DMS 273 (cell line): ENCODE measurements around the gene GOLPH3.
"Not testable (repeated sequence)": the region's sequence is repeated elsewhere in the genome, so short reads cannot be mapped to it uniquely, and the experiment has no call there.

Experiments
- DNase-seq: peaks from one replicate; lab custom pipeline; 2025; ENCODE audit not compliant: unreplicated experiment; lab: John Stamatoyannopoulos, UW

GOLPH3 gene

DNA sequence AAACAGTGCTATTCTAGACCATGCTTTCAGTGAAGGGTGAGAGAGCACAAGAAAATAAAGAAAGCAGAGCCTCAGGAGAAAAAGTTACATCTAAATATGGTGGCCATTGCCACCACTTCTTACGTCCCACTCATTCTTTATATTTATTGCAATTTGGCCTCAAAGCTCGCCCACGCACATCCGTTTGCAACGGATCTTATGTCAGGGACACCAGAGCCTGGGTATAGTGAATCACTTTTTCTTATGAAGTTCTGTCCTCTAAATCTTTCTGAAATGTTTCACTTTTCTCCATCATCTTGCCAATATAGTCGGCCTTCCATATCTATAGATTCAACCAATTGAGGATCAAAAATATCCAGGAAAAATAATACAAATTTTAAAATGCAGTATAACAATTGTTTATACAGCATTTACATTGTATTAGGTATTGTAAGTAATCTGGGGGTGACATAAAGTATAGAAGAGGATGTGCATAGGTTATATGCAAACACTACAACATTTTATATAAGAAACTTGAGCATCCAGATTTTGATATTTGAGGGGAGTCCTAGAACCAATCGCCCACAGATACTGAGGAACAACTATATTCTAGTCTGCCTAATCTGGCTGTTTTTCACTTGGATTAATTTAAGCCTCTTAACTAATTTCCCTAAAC is 35.2 kb downstream of the GOLPH3 start:
- DNase-seq, result no peak

GRCh38 chr5:32136342-32136741 is 37.8 kb downstream of the GOLPH3 start:
- no peak for DNase-seq

DNA sequence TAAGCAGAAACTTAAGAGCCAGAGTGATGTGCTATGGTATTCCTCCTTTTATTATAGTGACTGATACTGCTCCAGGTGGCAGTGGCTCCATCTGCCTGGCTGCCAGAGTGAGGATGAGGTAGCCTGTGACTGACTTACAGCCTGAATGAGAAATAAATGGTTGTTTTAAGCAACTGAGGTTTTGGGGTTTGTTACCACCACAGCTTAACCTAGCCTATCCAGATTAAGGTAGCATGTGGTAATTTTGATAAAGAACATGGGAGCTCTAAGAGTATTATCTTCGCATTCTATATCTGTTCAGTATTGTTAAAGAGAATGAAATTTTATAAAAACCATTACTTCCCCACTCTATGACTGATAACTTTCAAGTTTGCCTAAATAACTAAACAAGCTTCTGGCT is 39.0 kb downstream of the GOLPH3 start:
- no peak for DNase-seq

- no peak for DNase-seq
Measured at GRCh38 chr5:32132757-32133156, 41.4 kb downstream of the GOLPH3 start.

DNA sequence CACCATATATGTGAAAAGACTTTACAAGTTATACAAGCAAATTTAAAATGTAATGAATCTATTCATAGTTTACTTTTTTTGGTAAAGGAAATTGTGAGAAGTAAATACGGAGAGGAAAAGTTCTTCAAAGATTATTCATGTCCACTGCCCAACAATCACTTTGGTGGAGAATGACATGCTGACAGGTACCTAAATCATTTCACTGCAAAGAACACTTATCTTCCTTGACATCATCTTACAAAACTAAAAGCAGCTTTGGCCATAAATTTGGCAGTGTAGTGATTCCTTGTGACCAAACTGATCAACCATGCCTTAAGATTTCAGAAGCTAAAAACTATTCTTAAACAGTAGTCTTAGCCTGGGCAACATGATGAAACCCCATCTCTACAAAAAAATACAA is 42.5 kb downstream of the GOLPH3 start:
- DNase-seq, result no peak

DNA sequence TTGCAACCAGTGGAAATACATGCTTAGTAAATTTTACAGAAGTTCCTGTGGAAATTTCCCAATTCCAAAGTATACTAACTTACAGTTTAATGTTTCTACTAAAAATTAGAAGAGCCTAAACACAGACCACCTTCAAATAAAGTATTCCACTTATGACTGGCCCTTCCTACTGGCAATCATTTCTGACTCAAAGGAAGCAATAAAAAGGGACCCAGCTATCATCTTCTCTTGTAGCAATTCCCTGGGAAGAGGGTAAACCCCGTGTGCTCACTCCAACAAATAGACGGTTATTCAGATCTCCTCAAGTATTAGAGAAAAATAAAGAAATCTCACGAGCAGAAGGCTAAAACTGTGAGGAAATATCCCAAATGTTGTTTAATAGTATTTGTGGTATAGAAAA is 43.3 kb downstream of the GOLPH3 start:
- DNase-seq, result no peak

DNA sequence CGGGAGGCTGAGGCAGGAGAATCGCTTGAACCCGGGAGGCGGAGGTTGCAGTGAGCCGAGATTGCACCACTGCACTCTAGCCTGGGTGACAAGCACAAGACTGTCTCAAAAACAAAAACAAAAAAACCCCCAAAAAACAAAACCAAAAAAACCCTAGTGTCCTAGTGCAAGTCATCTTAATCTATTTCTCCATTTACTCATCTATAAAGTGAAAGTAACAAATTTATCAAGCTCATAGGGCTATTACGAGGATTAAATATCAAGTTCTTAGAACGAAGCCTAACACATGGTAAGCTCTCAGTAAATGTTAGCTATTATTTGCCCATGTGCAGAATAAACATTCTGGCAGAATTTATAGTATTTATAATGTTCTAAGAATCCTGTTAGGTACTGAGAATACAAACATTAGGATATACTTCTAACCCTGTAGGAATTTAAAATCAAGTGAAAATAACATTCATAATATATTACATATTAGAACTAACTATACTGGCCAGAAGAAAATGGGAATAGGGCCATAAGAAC is 45.0 kb downstream of the GOLPH3 start:
- no peak for DNase-seq

GRCh38 chr5:32127711-32128110 is 46.4 kb downstream of the GOLPH3 start:
- no peak for DNase-seq

GRCh38 chr5:32126691-32127090 is 47.4 kb downstream of the GOLPH3 start:
- no peak for DNase-seq

- no peak for DNase-seq
Measured at GRCh38 chr5:32123889-32124676, 50.0 kb downstream of the GOLPH3 start.

- DNase-seq, result no peak
Measured at GRCh38 chr5:32123058-32123805, 50.9 kb downstream of the GOLPH3 start.

- DNase-seq, result not testable (repeated sequence)
Measured at GRCh38 chr5:32118922-32119321, 55.2 kb downstream of the GOLPH3 start.

DNA sequence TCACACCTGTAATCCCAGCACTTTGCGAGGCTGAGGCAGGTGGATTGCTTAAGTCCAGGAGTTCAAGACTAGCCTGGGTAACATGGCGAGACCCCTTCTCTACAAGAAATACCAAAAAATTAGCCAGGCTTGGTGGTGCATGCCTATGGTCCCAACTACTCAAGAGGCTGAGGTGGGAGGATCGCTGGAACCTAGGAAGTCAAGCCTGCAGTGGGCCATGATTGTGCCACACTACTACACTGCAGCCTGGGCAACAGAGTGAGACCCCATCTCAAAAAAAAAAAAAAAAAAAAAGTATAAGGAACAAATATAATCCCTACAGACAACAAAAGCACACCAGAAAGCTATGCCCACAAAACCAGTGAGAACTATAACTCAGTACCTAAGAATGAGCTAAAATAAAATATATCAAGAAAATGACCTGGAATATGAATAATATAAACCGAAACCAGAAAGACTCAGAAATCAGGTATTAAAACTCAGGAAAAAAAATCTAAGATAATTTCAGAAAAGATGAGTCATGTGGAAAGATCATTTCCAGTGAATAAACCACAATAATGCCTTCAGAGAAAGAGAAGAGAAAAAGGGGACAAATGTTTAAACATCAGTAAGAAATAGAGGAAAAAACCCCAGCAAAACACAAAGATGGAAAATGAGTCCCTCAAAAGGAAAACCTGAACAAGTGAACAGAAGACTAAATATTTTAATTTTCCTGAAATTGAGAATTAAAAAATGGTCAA is 57.4 kb downstream of the GOLPH3 start:
- no peak for DNase-seq

DNA sequence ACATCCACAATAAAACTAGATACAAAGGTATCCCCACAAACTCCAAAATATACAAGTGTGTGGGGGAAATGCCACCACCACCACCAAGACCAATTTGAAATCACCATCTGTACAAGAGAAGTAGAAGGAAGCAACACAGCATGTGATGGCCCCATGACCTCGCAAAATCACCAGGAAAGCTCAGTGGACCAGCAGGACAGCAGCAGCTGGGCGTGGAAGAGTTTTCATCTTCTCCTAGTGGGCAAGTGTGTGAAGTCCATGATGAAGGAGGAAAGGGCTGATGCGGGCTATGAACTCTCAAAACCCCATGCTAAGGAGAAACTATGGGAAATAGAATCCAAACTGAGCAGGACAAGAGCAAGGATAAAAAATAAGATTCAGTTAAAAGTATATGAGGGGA is 58.1 kb downstream of the GOLPH3 start:
- DNase-seq, result peak; percentile 51

DNA sequence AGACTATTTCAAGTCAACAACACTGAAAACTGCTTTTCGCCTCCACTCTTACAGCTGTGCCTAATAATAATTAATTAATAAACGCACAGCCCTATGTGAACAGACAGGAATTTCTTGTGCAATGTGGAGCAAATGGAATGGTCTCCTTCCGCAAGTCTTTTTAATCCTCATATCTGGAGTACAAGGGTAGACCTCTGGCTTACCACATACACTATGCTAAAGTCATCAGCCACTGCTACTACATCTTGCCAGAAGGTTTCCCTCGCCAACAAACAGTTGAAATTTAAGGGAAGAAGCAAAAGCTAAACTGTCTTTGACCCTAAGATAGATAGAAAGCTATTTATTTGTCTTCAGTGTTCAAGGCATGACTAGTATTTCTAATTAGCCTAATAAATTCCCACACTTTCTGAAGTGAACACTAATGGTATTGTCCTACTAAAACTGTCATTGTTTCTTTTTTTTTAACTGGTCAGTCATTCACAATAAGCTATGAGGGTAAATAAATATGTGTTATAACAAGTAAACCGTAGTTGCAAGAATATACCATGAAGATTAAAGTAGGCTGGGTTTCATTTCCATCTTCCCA is 63.9 kb downstream of the GOLPH3 start:
- DNase-seq, result no peak

GRCh38 chr5:32109236-32109635 is 64.9 kb downstream of the GOLPH3 start:
- DNase-seq, result no peak

DNA sequence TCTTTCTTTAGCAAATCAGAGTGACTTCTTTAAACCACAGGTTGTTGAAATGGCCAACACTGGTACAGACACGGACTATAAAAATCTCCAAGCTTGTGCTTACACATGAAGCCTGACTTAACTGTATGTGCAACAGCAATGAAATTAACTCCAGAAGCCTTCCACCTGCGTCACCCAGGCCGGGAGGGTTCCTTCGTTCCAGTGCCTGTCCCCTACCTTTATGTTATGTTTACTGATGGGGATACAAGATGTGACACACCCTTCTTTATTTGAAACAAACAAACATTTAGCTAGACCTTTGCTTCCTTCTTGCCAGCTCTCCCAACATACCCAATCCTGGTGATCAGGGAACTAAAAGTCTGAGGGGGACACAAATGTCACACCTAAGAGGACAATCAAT is 66.0 kb downstream of the GOLPH3 start:
- no peak for DNase-seq

DNA sequence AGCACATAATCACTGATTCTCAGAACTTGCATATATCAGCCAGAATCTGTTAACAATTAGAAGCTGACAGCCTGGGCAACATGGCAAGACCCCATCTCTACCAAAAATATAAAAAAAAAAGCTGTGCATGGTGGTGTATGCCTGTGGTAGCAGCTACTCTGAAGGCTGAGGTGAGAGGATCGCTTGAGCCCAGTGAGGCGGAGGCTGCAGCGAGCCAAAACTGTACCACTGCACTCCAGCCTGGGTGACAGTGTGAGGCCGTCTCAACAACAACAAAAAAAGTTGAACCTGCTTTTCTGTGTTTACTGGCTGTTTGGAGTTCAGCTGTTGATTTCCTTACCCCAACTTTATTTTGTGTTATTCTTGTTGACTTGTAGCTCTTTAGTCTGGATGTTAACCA is 66.8 kb downstream of the GOLPH3 start:
- DNase-seq, result no peak

DNA sequence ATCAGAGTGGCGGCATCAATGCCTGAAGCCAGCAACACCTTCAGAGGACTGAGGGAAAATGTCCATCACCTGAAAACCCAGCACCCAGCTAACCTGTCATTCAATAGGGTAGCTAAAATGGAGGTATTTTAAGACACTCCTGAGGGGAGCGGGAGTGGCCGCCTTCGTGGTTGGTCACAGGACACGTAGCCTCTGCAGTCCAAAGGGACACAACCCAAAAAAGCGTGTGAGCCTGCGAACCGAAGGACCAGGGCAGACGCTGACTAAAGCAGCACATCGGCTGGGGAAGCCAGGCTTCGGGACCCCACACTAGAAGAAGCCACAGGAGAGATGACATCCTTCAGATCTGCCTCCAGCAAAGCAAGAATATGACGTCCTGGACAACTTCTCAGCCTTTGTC is 70.6 kb downstream of the GOLPH3 start:
- DNase-seq, result no peak

DNA sequence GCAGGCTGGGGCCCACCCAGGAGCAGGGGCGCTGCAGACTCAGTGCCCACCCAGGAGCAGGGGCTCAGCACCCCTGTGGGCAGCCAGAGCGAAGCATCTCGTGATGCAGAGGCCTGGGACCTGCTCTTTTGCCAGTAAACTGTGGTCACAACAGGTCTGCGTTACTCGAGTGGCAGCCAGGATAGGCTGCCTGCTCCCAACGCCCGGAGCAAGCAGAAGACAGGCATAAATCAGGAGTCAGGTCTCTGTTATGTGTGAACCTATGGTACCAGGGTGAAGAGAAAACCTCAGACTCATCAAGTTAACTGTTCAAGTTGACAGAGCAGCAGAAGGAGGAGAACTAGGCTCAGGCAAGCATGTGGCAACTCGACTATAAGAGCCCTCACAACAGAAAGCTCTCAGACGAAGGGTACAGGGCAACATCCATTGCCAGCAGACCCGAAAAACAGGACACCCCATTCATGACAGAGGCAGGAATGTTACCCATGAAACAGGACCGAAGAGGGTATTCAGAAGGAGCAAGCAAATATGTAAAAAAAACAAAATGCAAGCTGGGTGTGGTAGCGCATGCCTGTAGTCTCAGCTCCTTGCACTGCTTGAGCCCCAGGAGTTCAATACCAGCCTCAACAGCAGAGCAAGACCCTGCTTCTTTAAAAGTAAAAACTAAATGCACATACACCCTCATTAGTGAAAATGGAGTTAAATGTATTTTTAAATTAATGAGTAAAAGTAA is 71.7 kb downstream of the GOLPH3 start:
- DNase-seq, result no peak
